NOMO-1 treated with dmso at 0.1 percent for 144 hours (cell line): Measurements from ENCODE around the gene RAB28.

ENCODE experiments used
- DNase-seq: peaks from one replicate; lab custom pipeline; 2025; ENCODE audit not compliant: unreplicated experiment; lab: John Stamatoyannopoulos, UW

The RAB28 gene

GRCh38 chr4:13384055-13384454 is 100.1 kb downstream of the RAB28 start:
- DNase-seq: no peak

DNA sequence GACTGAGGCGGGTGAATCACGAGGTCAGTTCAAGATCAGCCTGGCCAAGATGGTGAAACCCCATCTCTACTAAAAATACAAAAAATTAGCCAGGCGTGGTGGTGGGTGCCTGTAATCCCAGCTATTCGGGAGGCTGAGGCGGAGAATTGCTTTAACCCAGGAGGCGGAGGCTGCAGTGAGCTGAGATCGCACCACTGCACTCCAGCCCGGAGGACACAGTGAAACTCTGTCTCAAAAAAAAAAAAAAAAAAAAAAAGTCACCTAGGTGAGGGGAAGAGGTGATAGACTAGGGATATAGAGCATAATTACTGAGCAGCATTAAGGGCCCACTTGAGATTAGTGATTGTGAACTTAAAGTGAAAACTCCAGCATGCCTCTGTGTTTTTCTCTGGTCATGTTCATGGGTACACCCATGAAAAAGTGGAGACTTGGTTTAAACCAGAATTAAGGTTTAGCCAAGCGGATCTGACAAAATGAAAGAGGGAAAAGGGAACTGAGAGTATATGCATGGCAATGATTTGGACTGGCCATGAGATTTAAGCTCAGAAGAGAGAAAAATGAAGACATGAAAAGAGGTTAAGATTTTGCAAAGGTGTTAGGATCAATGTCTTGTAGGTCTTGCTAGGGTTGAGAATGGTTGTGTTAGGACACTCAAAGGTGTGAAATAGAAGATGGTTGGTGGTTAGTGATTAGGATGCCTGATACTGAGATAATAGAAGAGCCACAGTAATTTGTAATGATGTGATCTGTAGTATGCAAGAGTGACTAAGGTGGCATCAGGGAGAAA is 105.0 kb downstream of the RAB28 start:
- DNase-seq: no peak

GRCh38 chr4:13371048-13371447 is 113.1 kb downstream of the RAB28 start:
- DNase-seq: no peak

GRCh38 chr4:13368217-13368616 is 115.9 kb downstream of the RAB28 start:
- no peak for DNase-seq

DNA sequence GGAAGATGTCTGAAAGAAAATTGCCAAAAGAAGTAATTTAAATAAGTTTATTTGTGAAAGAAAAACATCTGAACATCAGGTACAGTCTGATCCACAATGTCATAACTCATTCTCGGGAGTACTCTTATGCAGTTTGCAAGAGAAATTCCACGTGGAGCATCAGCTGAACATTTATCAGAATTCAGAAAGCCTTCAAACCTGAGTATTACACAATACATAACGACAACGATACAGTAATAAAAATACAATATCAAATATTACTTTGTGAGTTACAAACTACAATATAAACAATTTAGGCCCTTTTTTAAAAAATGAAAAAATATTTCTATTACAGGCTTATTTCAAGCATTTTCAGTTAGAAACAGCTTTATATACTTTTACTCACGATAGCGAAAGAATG is 116.4 kb downstream of the RAB28 start:
- no peak for DNase-seq

DNA sequence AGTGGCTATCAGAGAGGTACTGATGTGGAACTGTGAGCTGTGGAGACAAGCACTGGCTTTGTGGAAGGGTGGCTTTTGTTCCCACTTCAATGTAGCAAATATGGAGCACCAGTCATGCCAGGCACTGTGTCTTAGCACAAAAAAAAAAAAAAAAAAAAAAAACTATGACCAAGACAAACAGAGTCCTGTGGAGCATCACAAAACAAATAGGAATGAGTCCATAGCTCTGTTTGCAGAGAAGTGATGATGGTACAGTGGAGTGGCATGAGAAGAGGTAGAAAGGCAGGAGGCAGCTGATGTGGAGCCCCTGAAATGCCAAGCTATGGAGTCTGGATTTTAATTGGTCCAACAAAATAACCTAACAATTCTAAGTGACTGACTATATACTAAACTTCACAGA is 116.9 kb downstream of the RAB28 start:
- DNase-seq: no peak

- DNase-seq: no peak
These were observed 118.9 kb downstream of the RAB28 start for GRCh38 chr4:13365195-13365594.

GRCh38 chr4:13364653-13365052 is 119.5 kb downstream of the RAB28 start:
- no peak for DNase-seq

DNA sequence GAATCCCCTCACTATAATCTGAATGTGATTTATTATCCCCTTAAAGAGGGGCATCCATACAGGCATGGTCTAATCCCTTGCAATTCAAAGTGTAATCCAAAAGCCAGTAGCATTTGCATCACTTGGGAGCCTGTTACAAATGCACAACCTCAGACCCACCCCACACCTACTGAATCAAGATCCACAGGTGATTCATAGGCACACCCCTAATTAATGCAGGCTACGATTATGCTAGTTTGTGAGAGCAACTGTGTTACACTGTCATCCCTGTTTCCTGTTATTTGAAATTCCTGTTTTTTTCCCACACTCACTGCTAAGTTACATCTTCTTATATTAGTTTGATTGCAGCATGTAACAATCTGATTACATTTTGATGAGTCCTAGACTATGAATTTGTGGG is 120.0 kb downstream of the RAB28 start:
- DNase-seq: no peak

DNA sequence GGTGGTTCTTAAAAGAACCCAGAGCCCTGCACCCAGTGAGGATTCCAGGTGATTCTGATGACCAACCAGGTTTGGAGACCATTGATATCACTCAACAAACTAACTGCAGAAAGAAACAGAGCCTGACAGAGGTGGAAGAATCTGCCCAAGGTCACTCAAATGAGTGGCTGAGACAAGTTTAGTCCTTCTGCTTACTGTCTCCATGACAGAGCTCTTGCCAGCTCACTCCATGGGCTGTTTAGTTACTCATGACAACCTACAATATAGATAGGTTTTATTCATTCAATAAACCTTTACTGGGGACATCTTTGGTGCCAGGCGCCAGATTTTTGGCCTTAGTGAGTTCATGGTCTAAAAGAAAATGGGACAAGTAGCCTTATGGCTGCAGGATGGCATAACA is 124.3 kb downstream of the RAB28 start:
- no peak for DNase-seq

GRCh38 chr4:13355111-13355880 is 128.8 kb downstream of the RAB28 start:
- DNase-seq: no peak

DNA sequence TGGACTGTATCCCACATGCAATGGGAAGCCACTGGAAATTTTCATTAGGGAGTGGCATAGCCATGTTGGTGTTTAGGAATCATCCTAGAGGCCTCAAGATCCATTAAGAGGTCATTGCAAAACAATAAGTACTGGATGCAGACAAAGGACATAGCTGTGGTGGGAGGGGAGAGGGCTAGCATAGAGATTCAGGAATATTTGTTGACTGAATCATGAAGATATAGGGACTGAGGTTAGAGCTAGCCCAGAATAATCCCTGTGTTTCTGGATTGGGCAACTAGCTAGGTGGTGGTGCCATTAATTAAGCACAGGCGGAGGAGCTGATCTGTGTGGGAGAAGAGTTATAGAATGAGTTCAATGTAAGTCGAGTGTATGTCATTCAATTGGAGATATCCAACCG is 135.0 kb downstream of the RAB28 start:
- no peak for DNase-seq

GRCh38 chr4:13348216-13348615 is 135.9 kb downstream of the RAB28 start:
- no peak for DNase-seq

GRCh38 chr4:13347517-13348125 is 136.5 kb downstream of the RAB28 start:
- no peak for DNase-seq

DNA sequence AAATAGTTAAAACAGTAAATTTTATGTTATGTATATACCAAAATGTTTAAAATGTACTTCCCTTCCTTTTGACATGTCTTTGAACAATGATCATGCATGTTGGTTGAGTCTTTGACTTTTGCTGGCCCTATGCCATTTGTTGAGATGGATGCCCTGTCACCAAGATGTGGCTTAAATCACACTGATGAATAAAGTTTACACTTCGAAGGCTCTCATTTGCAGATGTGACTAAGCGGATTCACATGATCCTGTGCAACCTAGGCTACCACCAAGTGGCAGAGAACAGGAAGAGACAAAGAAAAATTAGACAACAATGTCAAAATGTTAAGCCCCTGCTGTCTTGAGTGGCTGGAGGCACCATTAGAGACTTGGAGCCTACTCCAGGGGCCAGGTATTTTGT is 139.9 kb downstream of the RAB28 start:
- DNase-seq: no peak

GRCh38 chr4:13340672-13341071 is 143.5 kb downstream of the RAB28 start:
- DNase-seq: no peak

GRCh38 chr4:13331827-13332226 is 152.3 kb downstream of the RAB28 start:
- DNase-seq: no peak

DNA sequence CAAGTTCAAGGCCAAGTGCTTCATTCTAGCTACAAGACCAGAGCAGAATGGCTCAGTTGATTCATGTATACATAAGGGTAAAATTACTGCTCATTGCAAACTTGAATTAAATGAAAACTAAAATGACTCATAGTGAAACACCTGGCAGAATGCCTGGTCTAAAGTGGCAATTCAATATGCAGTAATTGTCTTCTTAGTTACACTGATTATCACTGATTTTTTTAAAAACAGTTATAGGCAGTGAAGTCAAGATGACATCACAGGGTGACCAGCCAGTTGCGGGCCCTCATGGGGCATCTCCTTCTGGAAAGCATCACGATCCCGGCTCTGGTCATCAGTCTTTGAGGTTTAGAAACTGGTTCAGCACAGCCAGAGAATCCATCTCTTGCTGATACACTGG is 154.2 kb downstream of the RAB28 start:
- no peak for DNase-seq

DNA sequence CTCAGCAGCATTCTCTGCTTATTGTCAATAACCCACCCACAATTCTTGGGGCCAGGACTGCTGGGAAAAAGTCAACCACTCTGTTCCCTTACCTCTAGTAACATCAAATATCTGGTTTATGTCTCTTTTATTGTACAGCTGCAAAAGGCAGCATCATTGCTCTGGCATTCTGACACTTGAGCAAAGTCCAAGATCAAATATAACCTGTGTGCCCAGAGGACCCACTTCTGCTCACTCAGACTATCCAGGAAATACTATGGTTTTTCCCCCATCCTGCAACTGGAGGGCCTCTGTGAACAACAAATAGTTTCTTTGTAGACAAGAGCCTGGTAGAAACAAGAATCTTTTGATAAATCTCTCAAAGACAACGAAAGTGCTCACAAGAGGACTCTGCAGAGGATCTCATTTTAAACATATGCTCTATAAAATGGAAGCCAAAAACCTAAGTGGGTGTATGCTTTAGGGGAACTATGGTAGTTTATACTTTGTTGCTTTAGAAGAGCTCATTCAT is 154.7 kb downstream of the RAB28 start:
- DNase-seq: no peak

GRCh38 chr4:13328591-13328990 is 155.5 kb downstream of the RAB28 start:
- no peak for DNase-seq

GRCh38 chr4:13327991-13328390 is 156.1 kb downstream of the RAB28 start:
- no peak for DNase-seq

DNA sequence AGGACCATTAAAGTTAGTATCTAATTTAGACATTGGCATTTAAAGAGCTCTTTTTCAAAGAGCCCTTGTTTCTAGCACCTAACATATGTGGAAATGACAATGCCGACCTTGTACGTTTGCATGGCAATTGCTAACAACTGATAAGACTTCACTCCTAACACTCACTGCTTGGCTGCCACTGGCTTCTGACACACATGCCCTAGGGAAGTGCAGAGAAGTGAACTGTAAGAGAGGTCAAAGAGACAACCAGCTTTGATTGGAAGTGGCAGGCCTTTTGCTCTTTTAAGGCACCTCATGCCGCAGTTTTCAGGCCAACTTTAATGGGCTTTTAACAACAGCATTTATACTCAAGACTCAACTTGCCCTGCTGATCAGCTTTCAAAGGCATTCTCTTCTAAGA is 158.4 kb downstream of the RAB28 start:
- no peak for DNase-seq
